Mucosa of stomach (tissue), 1 donor: ENCODE measurements around the gene EPB41L2.

Source experiments
- H3K27me3 ChIP-seq: one replicate; pipeline ENCODE4 v1.7.0; 2013; ENCODE audit warnings: mild to moderate bottlenecking, low read length; ENCODE audit not compliant: control insufficient read depth, insufficient read depth
- H3K36me3 ChIP-seq: one replicate; pipeline ENCODE4 v1.7.0; 2013; ENCODE audit warnings: low read length; ENCODE audit not compliant: control insufficient read depth, insufficient read depth
- H3K4me1 ChIP-seq: one replicate; pipeline ENCODE4 v1.7.0; 2013; ENCODE audit warnings: mild to moderate bottlenecking, low read length; ENCODE audit not compliant: control insufficient read depth, insufficient read depth
- H3K4me3 ChIP-seq: one replicate; pipeline ENCODE4 v1.7.0; 2013; ENCODE audit warnings: low read length
- H3K9ac ChIP-seq: one replicate; pipeline ENCODE4 v1.7.0; 2013; ENCODE audit warnings: mild to moderate bottlenecking, low read length, moderate library complexity
- H3K9me3 ChIP-seq: one replicate; pipeline ENCODE4 v1.7.0; 2013; ENCODE audit warnings: mild to moderate bottlenecking, low read length, moderate library complexity; ENCODE audit not compliant: control insufficient read depth
- donor health status: Pancreatic carcinoma.

The EPB41L2 gene

GRCh38 chr6:131007286-131007685 is 55.8 kb downstream of the EPB41L2 start:
- Histone ChIP-seq H3K9me3 (no peaks in the 10 kb centered on the region), H3K4me1 (peaks cover 7% of the 10 kb centered on the region), H3K36me3 (no peaks in the 10 kb centered on the region), H3K9ac (no peak overlapping the region), H3K27me3 (no peaks in the 10 kb centered on the region), H3K4me3 (no peak overlapping the region)

GRCh38 chr6:131005439-131006016 is 57.5 kb downstream of the EPB41L2 start:
- H3K36me3 ChIP-seq, result no peaks in the 10 kb centered on the region
- H3K9me3 ChIP-seq, result no peaks in the 10 kb centered on the region
- no peaks in the 10 kb centered on the region for H3K27me3 ChIP-seq
- H3K9ac ChIP-seq, result no peak overlapping the region
- no peak overlapping the region for H3K4me3 ChIP-seq
- H3K4me1 ChIP-seq, result peaks cover 7% of the 10 kb centered on the region

GRCh38 chr6:131004936-131005335 is 58.1 kb downstream of the EPB41L2 start:
- H3K36me3 ChIP-seq, result no peaks in the 10 kb centered on the region
- peaks cover 7% of the 10 kb centered on the region for H3K4me1 ChIP-seq
- H3K9me3 ChIP-seq, result no peaks in the 10 kb centered on the region
- no peaks in the 10 kb centered on the region for H3K27me3 ChIP-seq
- H3K9ac ChIP-seq, result no peak overlapping the region
- H3K4me3 ChIP-seq, result no peak overlapping the region

- no peaks in the 10 kb centered on the region for H3K36me3 ChIP-seq
- H3K27me3 ChIP-seq, result no peaks in the 10 kb centered on the region
- no peaks in the 10 kb centered on the region for H3K9me3 ChIP-seq
- no peak overlapping the region for H3K9ac ChIP-seq
- no peak overlapping the region for H3K4me3 ChIP-seq
- peaks cover 7% of the 10 kb centered on the region for H3K4me1 ChIP-seq
Measured at GRCh38 chr6:131004387-131004755, 58.7 kb downstream of the EPB41L2 start.

- no peaks in the 10 kb centered on the region for H3K27me3 ChIP-seq
- peaks cover 7% of the 10 kb centered on the region for H3K4me1 ChIP-seq
- no peak overlapping the region for H3K9ac ChIP-seq
- H3K36me3 ChIP-seq, result no peaks in the 10 kb centered on the region
- H3K9me3 ChIP-seq, result no peaks in the 10 kb centered on the region
- H3K4me3 ChIP-seq, result no peak overlapping the region
Measured at GRCh38 chr6:131003488-131004386, 59.3 kb downstream of the EPB41L2 start.

- no peaks in the 10 kb centered on the region for H3K9me3 ChIP-seq
- H3K4me3 ChIP-seq, result no peak overlapping the region
- H3K27me3 ChIP-seq, result no peaks in the 10 kb centered on the region
- H3K9ac ChIP-seq, result no peak overlapping the region
- no peaks in the 10 kb centered on the region for H3K36me3 ChIP-seq
- peaks cover 7% of the 10 kb centered on the region for H3K4me1 ChIP-seq
Measured at GRCh38 chr6:131002661-131002980, 60.4 kb downstream of the EPB41L2 start.

- Histone ChIP-seq H3K36me3 (no peaks in the 10 kb centered on the region), H3K27me3 (no peaks in the 10 kb centered on the region), H3K4me3 (no peak overlapping the region), H3K9me3 (no peaks in the 10 kb centered on the region), H3K9ac (no peak overlapping the region), H3K4me1 (peaks cover 7% of the 10 kb centered on the region)
Measured at GRCh38 chr6:131001945-131002660, 60.9 kb downstream of the EPB41L2 start.

- Histone ChIP-seq H3K4me3 (no peak overlapping the region), H3K9ac (no peak overlapping the region)
Measured at GRCh38 chr6:131001111-131001736, 61.8 kb downstream of the EPB41L2 start.

GRCh38 chr6:131000544-131000943 is 62.5 kb downstream of the EPB41L2 start:
- Histone ChIP-seq H3K27me3 (no peaks in the 10 kb centered on the region), H3K4me3 (no peak overlapping the region), H3K9ac (no peak overlapping the region), H3K9me3 (no peaks in the 10 kb centered on the region), H3K4me1 (peaks cover 11% of the 10 kb centered on the region), H3K36me3 (no peaks in the 10 kb centered on the region)

More at GRCh38 chr6:131001111-131001736, 61.8 kb downstream of the EPB41L2 start:
- Histone ChIP-seq H3K9me3 (no peaks in the 10 kb centered on the region), H3K4me1 (peaks cover 7% of the 10 kb centered on the region), H3K36me3 (no peaks in the 10 kb centered on the region), H3K27me3 (no peaks in the 10 kb centered on the region)

- H3K36me3 ChIP-seq, result no peaks in the 10 kb centered on the region
- no peaks in the 10 kb centered on the region for H3K9me3 ChIP-seq
- no peak overlapping the region for H3K9ac ChIP-seq
- no peaks in the 10 kb centered on the region for H3K27me3 ChIP-seq
- peaks cover 5% of the 10 kb centered on the region for H3K4me1 ChIP-seq
- H3K4me3 ChIP-seq, result no peak overlapping the region
Measured at GRCh38 chr6:130997061-130997753, 65.8 kb downstream of the EPB41L2 start.

GRCh38 chr6:130996635-130997034 is 66.4 kb downstream of the EPB41L2 start:
- Histone ChIP-seq H3K4me3 (no peak overlapping the region), H3K9me3 (no peaks in the 10 kb centered on the region), H3K27me3 (no peaks in the 10 kb centered on the region), H3K9ac (no peak overlapping the region), H3K4me1 (peaks cover 5% of the 10 kb centered on the region), H3K36me3 (no peaks in the 10 kb centered on the region)
